NCI-H460 (cell line): ENCODE data around the gene ISLR2. TPM values are rescaled to one million over a fixed set of nuclear protein-coding genes. Genes with fewer than 3 reads are reported as not detected.
"Not testable (repeated sequence)": the region's sequence is repeated elsewhere in the genome, so short reads cannot be mapped to it uniquely, and the experiment has no call there.

Experiments used
- DNase-seq: peaks from one replicate; pipeline ENCODE4 v3.0.0-alpha.2; 2016; ENCODE audit warnings: low read depth; ENCODE audit errors: extremely low read depth
- polyA plus RNA-seq: library from polyadenylated mRNA; depleted of rRNA; stranded (reverse); fragments of >200 nt; gene quantifications from 2 replicates; pipeline ENCODE4 v1.2.3, GENCODE V29; 2014; cell fraction: nucleus; rRNA removed
- total RNA-seq: library from RNA; depleted of rRNA; stranded (reverse); fragments of >200 nt; shearing (Covaris generic); gene quantifications from 2 replicates; pipeline ENCODE4 v1.2.3, GENCODE V29; 2014; rRNA removed

Gene ISLR2
- not detected in 2 replicates for total RNA-seq
- polyA plus RNA-seq = not detected in 2 replicates

- no peak for DNase-seq
Measured at GRCh38 chr15:74130155-74130848, at the start of gene ISLR2. Gene ISLR2, plus strand, starts transcription at chr15:74130586. Its CDS starts 2,169 bp downstream, at chr15:74132755.

GRCh38 chr15:74082450-74082849 lies 47.9 kb upstream of the ISLR2 start, which contains the start of gene GOLGA6A:
Gene GOLGA6A, minus strand, starts transcription at chr15:74082550. Its CDS starts 41 bp downstream, at chr15:74082509.
- DNase-seq = not testable (repeated sequence)

GRCh38 chr15:74094567-74094966 lies 35.8 kb upstream of the ISLR2 start:
- DNase-seq = not testable (repeated sequence)

GRCh38 chr15:74095610-74096009 lies 34.8 kb upstream of the ISLR2 start:
- DNase-seq = not testable (repeated sequence)

GRCh38 chr15:74096753-74097474 lies 33.5 kb upstream of the ISLR2 start:
- not testable (repeated sequence) for DNase-seq

- DNase-seq = peak; percentile 84
Measured at GRCh38 chr15:74099963-74100733, 30.2 kb upstream of the ISLR2 start.

- DNase-seq = no peak
Measured at GRCh38 chr15:74108111-74108510, 22.3 kb upstream of the ISLR2 start.

- DNase-seq = not testable (repeated sequence)
Measured at GRCh38 chr15:74108611-74109010, 21.8 kb upstream of the ISLR2 start.

GRCh38 chr15:74109713-74110112 lies 20.7 kb upstream of the ISLR2 start:
- DNase-seq = no peak

- no peak for DNase-seq
Measured at GRCh38 chr15:74120426-74120825, 10.0 kb upstream of the ISLR2 start.

GRCh38 chr15:74121039-74121438 lies 9.3 kb upstream of the ISLR2 start:
- no peak for DNase-seq

- no peak for DNase-seq
Measured at GRCh38 chr15:74121858-74122257, 8.5 kb upstream of the ISLR2 start.

GRCh38 chr15:74122403-74123130 lies 7.8 kb upstream of the ISLR2 start:
- no peak for DNase-seq

GRCh38 chr15:74123131-74123429 lies 7.3 kb upstream of the ISLR2 start:
- no peak for DNase-seq

GRCh38 chr15:74123658-74124057 lies 6.7 kb upstream of the ISLR2 start:
- no peak for DNase-seq

GRCh38 chr15:74124196-74124595 lies 6.2 kb upstream of the ISLR2 start:
- no peak for DNase-seq

- no peak for DNase-seq
Measured at GRCh38 chr15:74124759-74125158, 5.6 kb upstream of the ISLR2 start.

GRCh38 chr15:74127255-74127953 lies 3.0 kb upstream of the ISLR2 start:
- peak; percentile 71 for DNase-seq

GRCh38 chr15:74127954-74128784 lies 2.2 kb upstream of the ISLR2 start:
- no peak for DNase-seq
